GM23248 (cell line): Measurements from ENCODE around the gene AARS1.

ENCODE experiments used
- EZH2 ChIP-seq: fragments of 200-600 bp; sonication (generic); IDR thresholded peaks from 2 replicates; pipeline ENCODE4 v1.6.1; 2018; ENCODE audit warnings: antibody characterized with exemption, mild to moderate bottlenecking; ENCODE audit not compliant: insufficient read depth, poor library complexity, severe bottlenecking
- EZH2phosphoT487 ChIP-seq: fragments of 200-600 bp; sonication (generic); IDR thresholded peaks from 2 replicates; pipeline ENCODE4 v1.6.1; 2018; ENCODE audit warnings: antibody characterized with exemption, moderate library complexity, mild to moderate bottlenecking, low read depth; ENCODE audit not compliant: insufficient read depth

- TF ChIP-seq EZH2 (no peak), EZH2phosphoT487 (no peak)
These were observed 5.2 kb upstream of the AARS1 start for GRCh38 chr16:70294385-70295025.
